Upper lobe of right lung (tissue), 1 donor: ENCODE results near the gene GUCY1B1. TPM values are rescaled to one million over a fixed set of nuclear protein-coding genes. Genes with fewer than 3 reads are reported as not detected.

Experiments
- ATAC-seq: fragments of 200-7000 bp; cut with Tn5 transposase; one replicate; pipeline ENCODE4 v1.9.1; 2020; ENCODE audit warnings: mild to moderate bottlenecking, moderate library complexity
- DNase-seq: peaks from one replicate; pipeline ENCODE4 v3.0.0-alpha.2; 2020
- H3K27ac ChIP-seq: fragments of 200-600 bp; one replicate; pipeline ENCODE4 v1.8.0; 2022
- H3K27me3 ChIP-seq: fragments of 200-600 bp; one replicate; pipeline ENCODE4 v1.8.0; 2022; ENCODE audit warnings: mild to moderate bottlenecking
- H3K36me3 ChIP-seq: fragments of 200-600 bp; one replicate; pipeline ENCODE4 v1.8.0; 2022
- H3K4me1 ChIP-seq: fragments of 200-600 bp; one replicate; pipeline ENCODE4 v1.8.0; 2022
- H3K4me3 ChIP-seq: fragments of 200-600 bp; one replicate; pipeline ENCODE4 v1.8.0; 2022; ENCODE audit warnings: mild to moderate bottlenecking
- H3K9me3 ChIP-seq: fragments of 200-600 bp; one replicate; pipeline ENCODE4 v1.8.0; 2022
- intact Hi-C: fragments of 100-400 bp; cut with DNase I; formaldehyde crosslinking; loops from one replicate; pipeline ENCODE4 v1.11.0; 2022
- total RNA-seq: library from RNA; stranded (reverse); fragmentation: NEBNext Ultra II Directional; extraction: Animal tissue kit (Norgen Biotek cat#: 25700); gene quantifications from one replicate; pipeline ENCODE4 v1.2.1, GENCODE V29; 2021
- TF ChIP-seq, protein P1 (sequence below): fragments of 200-600 bp; IDR thresholded peaks from one replicate; pipeline ENCODE4 v1.8.0; 2022; ENCODE audit warnings: antibody characterized with exemption
- donor health status: DM: no; HTN: yes; CAD: no; lungs with severe emphysema.

Gene GUCY1B1
- total RNA-seq, 1 donor from 2014 or later: 21.9 TPM

DNA sequence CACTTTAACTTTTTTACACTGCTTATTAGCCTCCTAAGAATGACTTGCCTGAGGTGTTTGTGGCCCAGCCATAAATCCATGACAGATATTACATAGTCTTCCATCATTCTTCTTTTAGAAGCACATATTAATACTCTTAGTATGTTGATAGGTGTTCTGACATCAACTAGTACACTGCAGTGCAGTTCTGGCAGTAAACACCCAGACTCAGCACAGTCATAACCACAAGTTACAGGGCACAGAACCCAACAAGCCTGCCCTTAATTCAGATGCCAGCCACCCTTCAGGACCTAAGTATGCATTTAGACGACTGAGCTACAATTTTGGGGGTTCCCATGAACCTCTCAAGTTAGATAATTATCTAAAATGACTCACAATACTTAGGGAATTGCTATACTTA, 36.5 kb upstream of the GUCY1B1 start:
- no peaks in the 10 kb centered on the region for H3K4me1 ChIP-seq
- DNase-seq (no peak), ATAC-seq (no peak)
- H3K27me3 ChIP-seq: no peaks in the 10 kb centered on the region
- H3K4me3 ChIP-seq: no peak overlapping the region
- TF ChIP-seq, protein P1, sequence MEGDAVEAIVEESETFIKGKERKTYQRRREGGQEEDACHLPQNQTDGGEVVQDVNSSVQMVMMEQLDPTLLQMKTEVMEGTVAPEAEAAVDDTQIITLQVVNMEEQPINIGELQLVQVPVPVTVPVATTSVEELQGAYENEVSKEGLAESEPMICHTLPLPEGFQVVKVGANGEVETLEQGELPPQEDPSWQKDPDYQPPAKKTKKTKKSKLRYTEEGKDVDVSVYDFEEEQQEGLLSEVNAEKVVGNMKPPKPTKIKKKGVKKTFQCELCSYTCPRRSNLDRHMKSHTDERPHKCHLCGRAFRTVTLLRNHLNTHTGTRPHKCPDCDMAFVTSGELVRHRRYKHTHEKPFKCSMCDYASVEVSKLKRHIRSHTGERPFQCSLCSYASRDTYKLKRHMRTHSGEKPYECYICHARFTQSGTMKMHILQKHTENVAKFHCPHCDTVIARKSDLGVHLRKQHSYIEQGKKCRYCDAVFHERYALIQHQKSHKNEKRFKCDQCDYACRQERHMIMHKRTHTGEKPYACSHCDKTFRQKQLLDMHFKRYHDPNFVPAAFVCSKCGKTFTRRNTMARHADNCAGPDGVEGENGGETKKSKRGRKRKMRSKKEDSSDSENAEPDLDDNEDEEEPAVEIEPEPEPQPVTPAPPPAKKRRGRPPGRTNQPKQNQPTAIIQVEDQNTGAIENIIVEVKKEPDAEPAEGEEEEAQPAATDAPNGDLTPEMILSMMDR: no peak
- H3K9me3 ChIP-seq: no peaks in the 10 kb centered on the region
- peaks cover 7% of the 10 kb centered on the region for H3K36me3 ChIP-seq
- intact Hi-C loops: no loop called here
- no peak overlapping the region for H3K27ac ChIP-seq

DNA sequence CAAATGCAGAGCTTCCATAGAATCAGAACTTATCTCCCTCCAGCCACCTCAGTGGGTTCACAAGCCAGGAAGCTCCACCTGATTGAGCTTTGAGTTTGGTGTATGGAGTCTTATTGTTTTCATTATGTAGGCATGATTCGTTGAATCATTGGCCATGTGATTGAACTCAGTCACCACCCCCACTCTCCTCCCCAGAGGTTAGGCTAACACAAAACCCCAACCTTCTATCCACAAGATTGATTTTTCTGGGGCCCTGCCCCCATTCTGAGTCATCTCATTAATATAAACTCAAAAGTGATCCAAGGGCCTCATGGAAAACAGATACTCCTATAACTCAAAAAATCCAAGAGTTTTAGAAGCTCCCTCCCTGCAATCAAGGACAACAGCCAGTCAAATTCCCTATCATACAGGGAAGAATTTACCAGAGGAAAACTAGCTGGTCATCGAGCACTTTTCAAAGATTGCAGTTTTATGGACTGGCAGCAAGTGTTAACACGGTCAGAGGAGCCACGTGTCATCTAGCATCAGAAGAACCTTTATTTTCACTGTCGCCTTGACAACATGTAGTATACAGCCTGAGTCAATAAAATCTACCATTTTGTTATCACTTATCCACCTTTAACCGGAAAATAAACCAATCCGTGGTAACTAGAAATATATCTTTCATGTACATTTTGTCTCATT, 35.9 kb upstream of the GUCY1B1 start:
- DNase-seq: no peak
- Histone ChIP-seq H3K36me3 (peaks cover 7% of the 10 kb centered on the region), H3K9me3 (no peaks in the 10 kb centered on the region), H3K4me1 (no peaks in the 10 kb centered on the region), H3K4me3 (no peak overlapping the region), H3K27me3 (no peaks in the 10 kb centered on the region), H3K27ac (no peak overlapping the region)
- no peak for ATAC-seq
- intact Hi-C loops: no loop called here
- TF ChIP-seq, protein P1: no peak

DNA sequence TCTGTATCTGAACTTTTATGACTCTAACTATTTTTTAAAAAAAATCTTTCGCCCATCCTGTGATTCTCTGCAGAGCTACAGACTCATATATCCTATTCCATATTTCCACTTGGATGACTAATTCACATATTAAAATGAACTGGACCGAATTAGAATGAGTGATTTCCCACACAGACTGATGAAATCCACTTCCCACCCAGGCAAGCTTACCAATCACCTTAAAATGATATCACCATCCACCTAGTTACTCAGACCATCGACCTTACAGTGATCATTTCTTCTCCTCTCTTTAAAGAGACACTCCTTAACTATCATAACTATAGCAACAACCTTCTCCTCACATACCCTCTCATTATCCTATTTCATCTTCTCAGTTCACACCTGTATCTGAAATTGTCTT, 34.1 kb upstream of the GUCY1B1 start:
- DNase-seq (no peak), ATAC-seq (no peak)
- H3K9me3 ChIP-seq: no peaks in the 10 kb centered on the region
- no peak overlapping the region for H3K27ac ChIP-seq
- no peaks in the 10 kb centered on the region for H3K36me3 ChIP-seq
- H3K4me1 ChIP-seq: no peaks in the 10 kb centered on the region
- intact Hi-C loops: no loop called here
- H3K4me3 ChIP-seq: no peak overlapping the region
- TF ChIP-seq, protein P1: no peak
- H3K27me3 ChIP-seq: no peaks in the 10 kb centered on the region

DNA sequence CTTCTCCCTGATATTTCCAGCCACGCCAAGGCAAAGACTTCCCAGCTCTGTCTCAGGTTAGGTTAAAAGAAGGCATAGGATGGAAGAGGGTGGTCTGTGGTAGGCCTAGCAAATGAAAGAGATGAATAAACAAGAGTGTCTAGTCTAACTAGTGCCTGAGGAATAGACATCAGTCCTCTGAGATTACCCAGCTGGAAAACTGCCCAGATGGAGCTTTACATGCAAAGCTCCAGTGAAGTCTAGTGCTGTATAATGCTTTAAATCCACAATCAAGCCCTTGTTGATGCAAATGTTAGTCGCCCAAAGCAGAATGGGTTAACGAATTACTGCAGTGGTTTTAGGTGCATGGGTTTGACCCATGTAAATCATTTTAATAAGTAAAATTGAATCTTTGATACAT, 24.8 kb upstream of the GUCY1B1 start:
- intact Hi-C loops: no loop called here
- TF ChIP-seq, protein P1: no peak
- no peak overlapping the region for H3K27ac ChIP-seq
- H3K36me3 ChIP-seq: no peaks in the 10 kb centered on the region
- ATAC-seq: no peak
- no peaks in the 10 kb centered on the region for H3K9me3 ChIP-seq
- no peaks in the 10 kb centered on the region for H3K27me3 ChIP-seq
- H3K4me3 ChIP-seq: no peak overlapping the region
- no peaks in the 10 kb centered on the region for H3K4me1 ChIP-seq
- DNase-seq: no peak

DNA sequence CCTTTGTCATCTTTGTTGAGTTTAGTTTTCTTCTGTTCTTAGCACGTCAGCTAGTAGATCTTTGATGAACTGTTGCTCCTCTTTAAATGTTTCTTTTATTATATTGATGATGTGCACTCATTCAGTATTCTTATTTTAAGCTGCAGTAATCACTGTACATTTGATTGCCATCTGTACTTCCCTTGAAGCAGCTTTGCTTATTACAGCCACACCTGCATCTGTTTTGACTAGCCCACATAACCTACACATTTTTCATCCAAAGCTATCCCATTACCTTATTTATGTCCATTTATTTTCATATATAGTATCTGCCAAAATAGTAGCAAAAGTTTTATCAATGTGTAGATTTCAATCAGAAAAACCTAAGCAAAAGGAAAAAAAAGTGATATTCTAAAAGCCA, 23.9 kb upstream of the GUCY1B1 start:
- H3K36me3 ChIP-seq: no peaks in the 10 kb centered on the region
- TF ChIP-seq, protein P1: no peak
- ATAC-seq (no peak), DNase-seq (no peak)
- intact Hi-C loops: no loop called here
- no peaks in the 10 kb centered on the region for H3K27me3 ChIP-seq
- H3K27ac ChIP-seq: no peak overlapping the region
- H3K4me1 ChIP-seq: no peaks in the 10 kb centered on the region
- H3K4me3 ChIP-seq: no peak overlapping the region
- H3K9me3 ChIP-seq: no peaks in the 10 kb centered on the region

DNA sequence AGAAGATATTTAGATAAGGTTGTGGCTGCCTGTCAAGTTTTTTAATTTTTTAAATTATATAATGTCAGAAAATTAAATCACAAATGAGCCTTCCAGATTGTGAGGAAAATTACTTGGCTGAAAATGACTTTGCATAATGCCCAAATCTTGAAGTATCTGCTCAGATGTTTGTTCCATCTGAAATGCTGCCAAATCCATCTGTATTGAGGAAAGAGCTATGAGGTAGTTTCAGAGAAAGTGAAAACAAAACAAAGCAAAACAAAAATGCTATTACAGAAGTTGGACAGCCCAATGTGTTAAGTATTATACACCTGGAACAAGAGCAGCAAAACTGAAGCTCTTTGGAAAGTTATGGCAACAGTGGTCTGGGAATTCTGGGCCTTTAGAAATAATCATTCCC, 23.3 kb upstream of the GUCY1B1 start:
- Histone ChIP-seq H3K27me3 (no peaks in the 10 kb centered on the region), H3K27ac (no peak overlapping the region), H3K4me1 (no peaks in the 10 kb centered on the region), H3K36me3 (no peaks in the 10 kb centered on the region), H3K9me3 (no peaks in the 10 kb centered on the region), H3K4me3 (no peak overlapping the region)
- TF ChIP-seq, protein P1: no peak
- no peak for ATAC-seq
- no peak for DNase-seq
- intact Hi-C loops: no loop called here
